Body of pancreas (tissue), 4 donors: Measurements from ENCODE around the gene ELOVL5.

Experiments
- CTCF ChIP-seq, 7 experiments: fragments of 450-650 bp in 4 of 7; fragments of 200-600 bp in 3 of 7; sonication (generic) in 3 of 7; IDR thresholded peaks; one replicate each; pipeline ENCODE4 v1.5.1; 2016 to 2019; ENCODE audit warnings: antibody characterized with exemption in 7 of 7
- POLR2A ChIP-seq, 3 donors: fragments of 450-650 bp; IDR thresholded peaks; one replicate each; pipeline ENCODE4 v1.6.1; 2016; ENCODE audit warnings: antibody characterized with exemption in 3 of 3, mild to moderate bottlenecking in 2 of 3

- TF ChIP-seq CTCF (IDR thresholded peaks at IDR 0.05) (peak in 2 of 7 experiments; percentile 2 to 20), POLR2A (IDR thresholded peaks at IDR 0.05) (peak; percentile 45 to 73 (median 72))
Measured at GRCh38 chr6:53348371-53349208, at the start of gene ELOVL5.
